Bronchus fibroblast of lung (primary cell): ENCODE measurements around the gene MFF. TPM values are rescaled to one million over a fixed set of nuclear protein-coding genes. Genes with fewer than 3 reads are reported as not detected.

Source experiments
- total RNA-seq: library from RNA; depleted of rRNA; stranded (reverse); fragments of >200 nt; gene quantifications from 2 replicates; pipeline ENCODE4 v1.2.3, GENCODE V29; 2015

The MFF gene, protein sequence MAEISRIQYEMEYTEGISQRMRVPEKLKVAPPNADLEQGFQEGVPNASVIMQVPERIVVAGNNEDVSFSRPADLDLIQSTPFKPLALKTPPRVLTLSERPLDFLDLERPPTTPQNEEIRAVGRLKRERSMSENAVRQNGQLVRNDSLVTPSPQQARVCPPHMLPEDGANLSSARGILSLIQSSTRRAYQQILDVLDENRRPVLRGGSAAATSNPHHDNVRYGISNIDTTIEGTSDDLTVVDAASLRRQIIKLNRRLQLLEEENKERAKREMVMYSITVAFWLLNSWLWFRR
- total RNA-seq = 113 and 117 TPM in 2 replicates

DNA sequence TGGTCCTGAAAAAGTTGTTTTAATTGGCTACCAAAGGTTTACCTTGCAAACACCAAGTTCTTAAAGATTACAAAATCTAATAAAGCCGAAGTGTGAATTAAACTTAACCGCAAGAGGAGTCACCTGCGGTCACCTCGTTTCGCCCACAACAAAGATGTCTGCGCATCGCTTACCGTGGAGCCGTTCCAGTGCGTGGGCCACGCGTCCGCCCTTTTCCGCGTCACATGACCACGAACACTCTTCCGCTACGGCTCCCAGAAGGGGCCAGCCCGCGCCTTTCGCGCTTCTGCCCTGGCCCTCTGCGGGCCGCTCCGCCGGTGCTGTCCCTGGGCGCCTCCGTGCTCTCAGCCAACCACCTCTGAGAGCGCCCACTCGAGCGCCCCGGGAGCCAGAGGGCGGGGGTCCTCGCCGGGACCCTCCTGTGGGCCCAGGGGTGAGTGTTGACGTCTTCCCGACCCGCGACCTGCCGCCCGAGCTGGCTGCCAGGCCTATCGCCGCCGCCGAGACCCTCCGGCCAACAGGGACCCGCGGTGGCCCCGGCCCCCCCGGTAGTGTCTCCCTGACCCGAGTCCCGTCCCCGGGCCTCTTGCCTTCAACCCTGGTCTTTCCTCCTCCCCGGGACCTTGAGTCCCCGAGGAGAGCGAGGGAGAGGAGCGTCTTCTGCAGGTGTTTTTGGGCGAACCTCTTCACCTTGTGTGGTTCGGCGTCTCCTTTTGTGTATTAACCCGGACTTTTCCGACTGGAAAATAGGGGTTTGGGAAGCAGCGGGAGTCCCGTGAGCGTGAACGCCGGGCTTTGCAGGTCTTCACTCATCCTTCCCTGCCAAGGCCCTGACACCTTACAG, at the start of gene MFF:
TSS of gene MFF (plus strand) at position 257 of the 844 bp plus-strand sequence. CDS start 5,415 bp downstream, outside the sequence.

DNA sequence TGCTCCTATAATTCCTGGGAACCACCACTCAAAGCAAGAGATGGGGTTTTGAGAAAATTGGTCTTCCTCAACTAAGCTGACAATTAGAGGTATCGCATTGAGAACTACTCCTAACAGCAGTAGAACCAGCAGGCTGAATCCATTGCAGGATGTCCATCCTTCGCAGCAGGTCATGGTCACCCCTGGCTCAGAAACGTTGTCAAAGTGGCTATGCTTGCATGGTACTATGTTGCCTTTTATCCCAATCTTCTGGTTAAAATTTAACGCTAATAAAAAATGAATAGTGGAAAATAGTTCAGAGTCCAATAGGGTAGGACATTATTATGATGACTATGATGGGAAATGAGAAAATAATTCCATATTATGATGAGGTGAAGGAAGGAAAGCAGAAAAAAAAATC, 54.0 kb downstream of the MFF start, which contains the start of gene TM4SF20:
TSS of gene TM4SF20 (minus strand) at position 212 of the 400 bp plus-strand sequence. CDS start at position 174, 38 bp downstream.

DNA sequence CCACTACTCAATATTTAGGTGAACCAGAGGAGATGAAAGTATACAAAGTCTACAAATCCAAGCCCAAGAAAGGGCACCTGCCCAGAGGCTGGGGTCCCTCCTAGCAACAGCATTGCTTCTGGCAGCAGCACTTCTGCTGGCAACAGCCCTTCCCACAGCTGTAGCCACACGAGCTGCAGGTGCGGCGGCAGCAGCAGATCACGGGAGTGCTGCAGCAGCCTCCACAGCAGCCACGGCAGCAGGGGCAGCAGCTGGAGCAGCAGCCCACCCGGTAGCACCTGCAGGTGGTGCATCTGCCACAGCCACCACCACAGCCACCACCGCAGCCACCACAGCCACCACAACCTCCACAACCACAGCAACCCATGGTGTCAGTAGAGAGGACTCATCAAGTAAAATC, 62.5 kb downstream of the MFF start, which contains the start of gene SCYGR1:
TSS of gene SCYGR1 (minus strand) at position 367 of the 400 bp plus-strand sequence. CDS start at position 367, 0 bp downstream.

Other genes starting within 250 kb of the MFF start
- under 0.01 and 0.15 TPM in 2 replicates for gene COL4A4, start 161.0 kb upstream of the MFF start, total RNA-seq
- under 0.01 TPM in 1 of 2 replicates, not detected in the other for gene COL4A3, start 160.6 kb upstream of the MFF start, total RNA-seq
- not detected in 2 replicates for gene TM4SF20, start 54.1 kb downstream of the MFF start, total RNA-seq
- gene SCYGR1, start 62.7 kb downstream of the MFF start, total RNA-seq = not detected in 2 replicates
- 38.8 and 44.9 TPM in 2 replicates for gene AGFG1, start 146.9 kb downstream of the MFF start, total RNA-seq